GM12873 (cell line): Measurements from ENCODE around the gene TH.

Source experiments
- TF ChIP-seq, protein P1 (sequence below): IDR thresholded peaks from 2 replicates; pipeline ENCODE4 v1.5.1; 2012; ENCODE audit warnings: low read depth, mild to moderate bottlenecking, moderate library complexity, low read length, control low read depth; ENCODE audit not compliant: insufficient read depth; ENCODE audit errors: missing control alignments

Gene TH

GRCh38 chr11:2135018-2135569 is 36.5 kb downstream of the TH start:
- TF ChIP-seq, protein P1, sequence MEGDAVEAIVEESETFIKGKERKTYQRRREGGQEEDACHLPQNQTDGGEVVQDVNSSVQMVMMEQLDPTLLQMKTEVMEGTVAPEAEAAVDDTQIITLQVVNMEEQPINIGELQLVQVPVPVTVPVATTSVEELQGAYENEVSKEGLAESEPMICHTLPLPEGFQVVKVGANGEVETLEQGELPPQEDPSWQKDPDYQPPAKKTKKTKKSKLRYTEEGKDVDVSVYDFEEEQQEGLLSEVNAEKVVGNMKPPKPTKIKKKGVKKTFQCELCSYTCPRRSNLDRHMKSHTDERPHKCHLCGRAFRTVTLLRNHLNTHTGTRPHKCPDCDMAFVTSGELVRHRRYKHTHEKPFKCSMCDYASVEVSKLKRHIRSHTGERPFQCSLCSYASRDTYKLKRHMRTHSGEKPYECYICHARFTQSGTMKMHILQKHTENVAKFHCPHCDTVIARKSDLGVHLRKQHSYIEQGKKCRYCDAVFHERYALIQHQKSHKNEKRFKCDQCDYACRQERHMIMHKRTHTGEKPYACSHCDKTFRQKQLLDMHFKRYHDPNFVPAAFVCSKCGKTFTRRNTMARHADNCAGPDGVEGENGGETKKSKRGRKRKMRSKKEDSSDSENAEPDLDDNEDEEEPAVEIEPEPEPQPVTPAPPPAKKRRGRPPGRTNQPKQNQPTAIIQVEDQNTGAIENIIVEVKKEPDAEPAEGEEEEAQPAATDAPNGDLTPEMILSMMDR: no peak

- TF ChIP-seq, protein P1: no peak
These were observed 37.3 kb downstream of the TH start for GRCh38 chr11:2134022-2135010.

GRCh38 chr11:2133241-2134021 is 38.2 kb downstream of the TH start:
- TF ChIP-seq, protein P1: no peak

DNA sequence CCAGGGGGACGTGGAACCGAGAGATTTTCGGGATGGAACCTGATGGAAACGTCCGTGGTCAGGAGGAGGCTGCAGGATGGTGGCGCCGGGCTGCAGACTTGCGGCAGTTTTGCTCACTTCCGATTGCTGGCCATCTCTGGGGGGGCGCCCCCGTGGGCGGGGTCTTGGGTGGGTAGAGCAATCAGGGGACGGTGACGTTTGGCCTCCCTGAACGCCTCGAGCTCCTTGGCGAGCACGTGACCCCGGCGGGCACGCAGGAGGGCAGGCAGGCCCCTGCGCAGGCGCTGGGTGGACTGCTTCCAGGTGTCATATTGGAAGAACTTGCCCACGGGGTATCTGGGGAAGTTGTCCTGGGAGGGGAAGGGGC is 38.8 kb downstream of the TH start:
- TF ChIP-seq, protein P1: no peak

GRCh38 chr11:2132246-2132645 is 39.4 kb downstream of the TH start:
- TF ChIP-seq, protein P1: no peak

DNA sequence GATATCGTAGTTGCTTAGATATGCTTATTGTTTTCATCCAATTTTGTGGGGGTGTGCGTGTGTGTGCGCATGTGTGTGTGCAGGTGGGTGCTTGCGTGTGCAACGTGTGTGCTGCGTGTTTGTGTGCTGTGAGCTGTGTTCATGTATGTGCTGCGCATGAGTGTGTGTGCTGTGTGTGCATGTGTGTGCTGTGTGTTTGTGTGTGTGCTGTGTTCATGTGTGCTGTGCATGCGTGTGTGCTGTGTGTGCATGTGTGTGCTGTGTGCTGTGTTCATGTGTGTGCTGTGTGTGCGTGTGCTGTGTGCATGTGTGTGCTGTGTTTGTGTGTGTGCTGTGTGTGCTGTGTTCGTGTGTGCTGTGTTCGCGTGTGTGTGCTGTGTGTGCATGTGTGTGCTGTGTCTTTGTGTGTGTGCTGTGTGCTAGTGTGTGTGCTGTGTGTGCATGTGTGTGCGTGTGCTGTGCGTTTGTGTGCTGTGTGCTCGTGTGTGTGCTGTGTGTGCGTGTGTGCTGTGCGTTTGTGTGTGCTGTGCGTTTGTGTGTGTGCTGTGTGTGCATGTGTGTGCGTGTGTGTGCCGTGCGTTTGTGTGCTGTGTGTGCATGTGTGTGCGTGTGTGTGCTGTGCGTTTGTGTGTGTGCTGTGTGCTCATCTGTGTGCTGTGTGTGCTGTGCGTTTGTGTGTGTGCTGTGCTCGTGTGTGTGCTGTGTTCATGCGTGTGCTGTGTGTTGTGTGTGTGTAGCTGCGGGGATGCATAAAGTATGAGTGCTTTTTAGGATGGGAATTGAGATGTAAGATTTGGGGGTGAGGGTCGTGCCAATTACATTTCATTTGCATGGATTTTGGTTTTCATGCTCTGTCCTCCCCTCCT is 40.0 kb downstream of the TH start:
- TF ChIP-seq, protein P1: no peak
